NCI-H82 treated with DMSO at 0.1 percent for 48 hours (cell line): ENCODE results near the gene NTRK3.

ENCODE experiments used
- DNase-seq: peaks from one replicate; lab custom pipeline; 2025; ENCODE audit not compliant: unreplicated experiment; lab: John Stamatoyannopoulos, UW

NTRK3 gene

DNA sequence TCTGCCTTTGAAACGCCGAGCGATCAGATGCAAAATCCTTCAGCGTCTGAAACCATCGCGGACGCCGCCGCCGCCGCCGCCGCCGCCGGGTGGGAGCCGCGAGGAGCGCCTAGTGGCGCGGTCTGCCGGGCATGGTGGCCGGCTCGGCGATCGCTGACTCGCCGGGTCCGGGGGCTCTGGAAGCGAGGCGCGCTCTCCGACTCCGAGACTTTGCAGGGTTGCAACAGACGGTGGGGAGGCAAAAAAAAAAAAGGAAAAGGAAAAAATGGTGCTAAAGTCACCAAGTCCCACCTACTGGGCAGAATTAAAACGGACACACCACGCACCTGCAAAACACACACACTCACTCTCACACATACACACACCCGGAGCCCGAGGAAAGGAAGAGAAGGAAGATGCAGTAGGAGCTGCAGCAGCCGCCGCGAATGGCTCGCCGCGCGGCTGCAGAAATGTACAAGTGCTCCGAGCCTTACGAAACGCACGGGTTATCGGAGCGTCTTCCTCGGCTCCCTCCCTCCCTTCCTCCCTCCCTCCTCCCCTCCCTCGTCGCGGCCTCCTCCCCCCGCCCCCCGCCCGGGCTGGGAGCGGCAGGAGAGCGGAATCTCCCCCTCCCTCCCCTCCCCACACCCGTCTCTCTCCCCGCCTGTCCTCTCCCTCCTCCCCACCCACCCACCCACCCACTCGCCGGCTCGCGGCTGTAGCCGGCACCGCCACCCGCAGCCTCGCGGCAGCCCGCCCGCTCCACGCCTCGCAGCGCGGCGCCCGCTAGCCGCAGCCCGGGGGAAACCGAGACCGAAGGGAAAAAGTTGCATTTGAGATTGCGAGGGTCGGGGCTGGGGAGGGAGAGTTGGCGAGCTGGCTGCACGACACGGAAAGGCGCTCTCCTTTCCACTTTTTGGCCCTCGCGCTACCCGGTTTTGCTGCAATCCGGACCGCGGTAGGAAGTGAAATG is at the start of gene NTRK3:
Gene NTRK3 (minus strand): TSS at position 461 of the 952 bp plus-strand sequence. CDS start 586 bp downstream, outside the sequence.
- DNase-seq, result no peak

GRCh38 chr15:88303395-88303794 is 46.9 kb upstream of the NTRK3 start:
- DNase-seq, result no peak

DNA sequence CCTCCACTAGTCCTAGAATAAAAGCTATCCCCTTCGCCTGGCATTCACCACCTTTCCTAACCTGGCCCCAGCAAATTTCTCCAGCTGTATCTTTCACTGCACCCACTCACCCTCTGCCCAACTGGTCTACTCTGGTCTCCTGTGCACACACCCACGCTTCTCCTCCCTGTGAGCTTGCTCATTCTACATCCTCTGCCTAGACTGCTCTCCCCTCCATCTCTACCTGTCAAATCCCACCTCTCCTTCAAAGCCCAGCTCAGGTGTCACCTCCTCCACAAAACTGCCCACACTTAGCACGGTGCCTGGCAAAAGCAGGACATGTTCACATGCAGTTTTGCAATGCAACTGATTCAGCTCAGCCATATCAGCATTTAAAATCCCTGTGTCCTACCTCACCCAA is 45.8 kb upstream of the NTRK3 start:
- DNase-seq, result no peak

GRCh38 chr15:88301311-88301710 is 44.8 kb upstream of the NTRK3 start:
- no peak for DNase-seq

DNA sequence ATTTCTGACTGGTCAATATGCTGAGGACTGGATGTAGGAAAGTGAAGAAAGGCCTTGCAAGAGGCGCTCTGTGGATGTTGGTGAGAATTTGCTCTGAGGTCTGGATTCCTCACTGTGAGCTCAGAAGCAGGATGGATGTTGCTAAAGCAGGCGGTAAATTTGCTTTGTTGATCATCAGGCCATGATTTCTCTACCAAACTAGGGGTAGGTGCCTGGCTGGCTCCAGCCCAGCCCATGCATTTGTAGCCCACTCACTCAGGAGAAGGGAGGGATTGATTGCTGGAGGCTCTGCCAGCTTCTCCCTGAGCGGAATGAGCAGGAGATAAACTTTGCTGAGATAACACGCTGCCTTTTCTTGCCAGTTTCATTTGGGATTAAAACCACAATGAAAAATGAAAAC is 44.3 kb upstream of the NTRK3 start:
- no peak for DNase-seq

DNA sequence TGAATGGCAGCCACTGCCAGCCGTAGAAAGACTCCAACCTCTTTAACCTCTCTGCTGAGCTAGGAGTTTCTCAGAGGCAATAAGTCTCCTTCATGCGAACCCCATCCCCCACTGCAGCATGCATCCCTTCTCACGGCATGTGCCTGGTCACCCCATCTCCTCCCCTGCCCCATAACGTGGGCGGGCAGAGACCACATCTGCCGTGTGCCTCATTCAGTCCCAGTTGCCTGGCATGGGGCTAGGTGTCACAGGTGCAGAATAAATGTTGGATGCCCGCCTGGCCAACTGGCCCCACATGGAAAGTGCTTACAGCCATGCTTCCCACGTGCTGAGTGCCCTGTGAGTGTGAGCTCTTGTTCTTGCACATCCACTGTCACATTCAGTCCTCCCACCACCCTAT is 43.5 kb upstream of the NTRK3 start:
- DNase-seq, result no peak

- DNase-seq, result peak; percentile 82
Observed at GRCh38 chr15:88299497-88299896, 43.0 kb upstream of the NTRK3 start.

GRCh38 chr15:88288661-88289060 is 32.1 kb upstream of the NTRK3 start:
- no peak for DNase-seq

DNA sequence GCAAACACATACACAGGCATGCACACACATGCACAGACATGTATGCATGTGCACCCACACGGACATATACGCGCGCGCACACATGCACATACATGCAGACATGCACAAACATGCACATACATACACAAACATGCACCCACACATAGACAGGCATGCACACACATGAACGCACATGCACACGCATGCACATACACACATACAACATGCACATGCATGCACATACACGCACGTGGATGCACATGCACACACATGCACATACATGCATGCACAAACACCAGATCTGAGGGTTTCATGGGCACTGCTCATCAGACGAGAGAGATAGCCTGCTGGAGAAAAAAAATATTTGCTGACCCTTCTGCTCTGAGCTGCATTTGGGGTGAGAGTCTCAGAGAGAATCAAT is 31.7 kb upstream of the NTRK3 start:
- no peak for DNase-seq

DNA sequence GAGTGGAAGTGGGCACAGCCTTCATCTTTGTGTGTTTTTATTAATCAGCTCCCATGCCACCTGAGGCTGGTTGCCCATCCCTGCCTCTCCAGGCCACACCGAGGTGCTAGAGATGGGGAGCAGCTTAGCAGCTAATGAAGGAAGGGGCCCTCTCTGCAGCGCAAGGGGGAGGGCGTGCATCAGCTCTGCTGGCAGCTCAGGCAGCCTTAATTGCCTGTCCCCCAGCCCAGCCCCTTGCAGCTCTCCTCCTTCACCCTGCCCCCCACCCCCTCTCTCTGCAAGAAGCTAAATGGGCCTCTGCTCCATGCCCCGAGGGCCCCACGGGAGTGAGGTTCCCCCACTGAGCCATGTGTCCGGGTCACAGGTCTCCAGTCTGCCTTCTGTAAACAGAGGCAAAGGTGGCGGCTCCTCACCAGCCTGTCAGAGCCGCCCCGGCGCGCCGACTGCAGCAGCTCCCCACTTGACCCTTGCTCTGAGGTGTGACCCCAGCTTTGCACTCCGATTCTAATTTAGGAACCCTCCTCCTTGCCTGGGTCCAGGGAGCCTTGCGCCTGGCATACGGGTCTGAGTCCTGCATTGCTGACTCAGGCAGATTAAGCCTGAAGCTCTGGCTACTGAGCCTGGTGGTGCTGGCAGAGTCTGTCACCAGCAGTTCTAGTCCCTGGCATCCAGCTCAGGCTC is 27.9 kb upstream of the NTRK3 start:
- no peak for DNase-seq

GRCh38 chr15:88282614-88283013 is 26.1 kb upstream of the NTRK3 start:
- DNase-seq, result no peak

DNA sequence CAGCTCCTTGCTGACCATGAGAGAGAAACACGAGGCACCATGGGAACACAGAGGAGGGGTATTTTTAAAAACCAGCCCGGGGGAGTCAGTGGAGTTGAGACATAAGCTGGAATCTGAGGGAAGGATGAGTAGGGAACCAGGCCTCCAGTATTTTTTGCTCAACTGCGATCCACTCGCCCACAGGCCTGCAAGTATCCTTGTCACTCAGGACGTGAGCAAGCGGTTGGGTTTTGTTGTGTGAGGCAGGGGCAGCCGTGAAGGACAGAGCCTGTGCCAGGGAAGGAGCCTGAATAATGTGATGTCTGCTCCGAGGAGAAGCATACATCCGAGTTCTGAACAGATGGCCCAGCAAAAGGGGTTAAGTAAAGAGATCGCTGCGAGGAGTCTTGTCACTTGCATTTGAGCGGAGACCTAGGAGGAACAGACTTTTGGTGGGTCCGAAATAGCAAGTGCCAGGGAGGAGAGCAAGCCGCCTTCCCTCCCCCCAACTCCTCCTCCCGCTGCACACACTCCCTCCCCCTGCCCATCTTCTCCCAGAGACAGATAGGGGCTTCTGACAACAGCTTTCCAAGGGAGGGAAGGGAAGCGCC is 20.4 kb upstream of the NTRK3 start:
- no peak for DNase-seq

DNA sequence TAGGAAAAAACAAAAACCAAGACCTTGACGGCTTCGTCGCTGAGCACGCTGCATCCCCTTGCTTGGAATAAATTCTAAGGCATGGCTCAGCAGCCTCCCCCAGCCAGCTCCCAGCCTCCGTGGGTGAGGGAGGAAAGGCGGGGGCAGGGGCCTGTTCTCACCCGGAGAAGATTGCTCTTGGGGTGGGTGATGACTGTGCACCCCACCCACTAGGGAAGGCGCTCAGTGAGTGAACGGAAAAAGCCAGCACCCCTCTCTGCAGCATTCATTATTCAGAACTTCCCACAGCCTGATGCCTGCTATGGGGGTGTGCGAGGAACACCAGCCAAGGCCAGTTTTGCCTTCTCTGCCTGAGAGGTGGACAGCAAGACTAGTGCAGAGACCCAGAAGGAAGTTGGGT is 19.3 kb upstream of the NTRK3 start:
- no peak for DNase-seq

DNA sequence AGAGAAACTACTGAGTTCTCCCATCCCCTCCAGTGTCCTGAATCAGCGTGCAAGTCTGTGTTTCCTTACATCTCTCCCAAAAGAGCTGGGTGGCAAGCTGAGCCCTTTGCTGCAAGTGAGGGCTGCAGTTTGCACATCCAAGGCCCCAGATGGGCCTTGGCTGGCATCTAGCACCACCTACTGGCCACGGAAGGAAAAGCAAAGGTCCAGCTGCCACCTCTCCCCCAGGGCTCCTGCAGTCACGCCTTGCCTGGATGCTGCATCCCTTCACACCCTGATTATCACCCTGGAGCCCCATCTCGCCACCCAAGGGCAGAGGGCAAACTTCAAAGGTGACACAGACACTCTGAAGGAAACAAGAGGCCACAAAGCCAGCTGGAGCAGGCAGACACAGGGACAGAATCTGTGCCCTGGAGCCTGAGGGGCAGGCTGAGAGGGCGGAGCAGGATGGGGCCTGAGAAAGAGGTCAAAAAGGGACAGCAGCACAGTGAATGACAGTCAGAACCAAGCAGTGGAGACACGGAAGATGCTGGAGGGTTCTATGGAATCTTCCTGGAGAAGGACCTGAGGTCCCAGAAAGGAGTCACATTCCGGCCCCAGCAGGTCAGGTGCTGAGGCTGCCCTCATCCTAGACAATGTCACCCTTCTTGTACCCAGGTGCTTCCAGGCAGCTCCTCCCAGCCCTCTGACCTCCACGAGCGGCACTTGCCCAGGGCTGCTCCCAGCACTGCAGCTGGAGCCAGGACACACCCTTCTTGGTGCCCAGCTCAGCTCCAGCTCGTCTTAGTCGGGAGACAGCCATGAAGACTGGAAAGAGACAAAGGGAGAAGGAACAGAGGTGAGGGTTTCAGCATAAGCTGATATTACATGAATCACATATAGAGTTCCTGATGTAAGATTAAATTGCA is 18.3 kb upstream of the NTRK3 start:
- DNase-seq, result no peak

GRCh38 chr15:88272421-88272820 is 15.9 kb upstream of the NTRK3 start:
- DNase-seq, result no peak

GRCh38 chr15:88269356-88270062 is 13.0 kb upstream of the NTRK3 start:
- DNase-seq, result no peak

- DNase-seq, result no peak
Observed at GRCh38 chr15:88267720-88268119, 11.2 kb upstream of the NTRK3 start.

- no peak for DNase-seq
Observed at GRCh38 chr15:88266170-88266569, 9.6 kb upstream of the NTRK3 start.

- no peak for DNase-seq
Observed at GRCh38 chr15:88264622-88265021, 8.1 kb upstream of the NTRK3 start.

DNA sequence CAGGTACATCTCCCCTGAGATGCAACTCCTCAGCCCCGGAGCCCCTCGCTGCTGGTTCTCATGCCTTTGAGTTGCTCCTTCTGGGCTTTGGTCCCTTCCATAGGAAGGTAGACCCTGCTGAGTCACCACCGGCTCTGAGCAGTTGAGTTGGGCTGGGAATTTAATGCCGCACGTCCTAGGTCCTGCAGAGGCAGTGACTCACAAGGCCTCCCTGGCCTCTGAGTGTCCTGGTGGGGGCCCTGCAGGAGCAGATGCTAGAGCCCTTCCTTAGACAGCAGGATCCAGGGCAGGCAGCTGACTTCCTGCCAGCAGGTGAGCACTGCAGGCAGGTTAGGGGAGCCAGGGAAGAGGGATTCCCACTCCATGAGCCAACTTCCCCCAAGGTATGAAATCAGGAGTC is 5.5 kb upstream of the NTRK3 start:
- DNase-seq, result no peak
